Mucosa of descending colon (tissue), 3 donors: Measurements from ENCODE around the gene DCBLD1. TPM values are rescaled to one million over a fixed set of nuclear protein-coding genes. Genes with fewer than 3 reads are reported as not detected.

Source experiments
- ATAC-seq: fragments of 200-7000 bp; cut with Tn5 transposase; one replicate; pipeline ENCODE4 v1.9.1; 2020; ENCODE audit warnings: mild to moderate bottlenecking, moderate library complexity
- DNase-seq, 3 donors: peaks; one replicate each; pipeline ENCODE4 v3.0.0-alpha.2; 2020
- H3K36me3 ChIP-seq: fragments of 200-600 bp; one replicate; pipeline ENCODE4 v1.8.0; 2021; ENCODE audit warnings: low read depth, mild to moderate bottlenecking
- H3K4me1 ChIP-seq: fragments of 200-600 bp; one replicate; pipeline ENCODE4 v1.8.0; 2021; ENCODE audit warnings: low read depth, mild to moderate bottlenecking
- H3K4me3 ChIP-seq: fragments of 200-600 bp; one replicate; pipeline ENCODE4 v1.8.0; 2021; ENCODE audit warnings: mild to moderate bottlenecking
- H3K9me3 ChIP-seq: fragments of 200-600 bp; one replicate; pipeline ENCODE4 v1.8.0; 2021; ENCODE audit warnings: mild to moderate bottlenecking
- intact Hi-C, 2 donors: fragments of 100-400 bp; cut with DNase I in 1 of 2; cut with micrococcal nuclease in 1 of 2; formaldehyde crosslinking; loops; one replicate each; pipeline versions ENCODE4 v1.11.0 to v1.11.1; 2022; cut with DNase I, micrococcal nuclease
- total RNA-seq, 3 donors: library from RNA; stranded (reverse); fragmentation: NEBNext Ultra II Directional in 2 of 3; extraction: Animal tissue kit (Norgen Biotek cat#: 25700) in 2 of 3; gene quantifications; one replicate each; pipeline versions ENCODE4 v1.2.1 to v1.2.4, GENCODE V29; 2021 to 2023
- TF ChIP-seq, protein P1 (sequence below): fragments of 200-600 bp; IDR thresholded peaks from one replicate; pipeline ENCODE4 v1.8.0; 2022; ENCODE audit warnings: antibody characterized with exemption, mild to moderate bottlenecking
- donor health status: DM: no; HTN: no; CAD: no; lungs with moderate emphysema.
- donor health status: DM: no; HTN: no; CAD: no.
- donor health status: DM: no; HTN: yes; CAD: no.

The DCBLD1 gene
- total RNA-seq, 3 donors from 2014 or later = 11.3 to 16.8 (median 11.4) TPM

- Histone ChIP-seq H3K4me1 (peaks cover 28% of the 10 kb centered on the region), H3K9me3 (no peaks in the 10 kb centered on the region), H3K4me3 (no peak overlapping the region), H3K36me3 (no peaks in the 10 kb centered on the region)
- no peak for DNase-seq
- peak; percentile 10 for ATAC-seq
- TF ChIP-seq, protein P1, sequence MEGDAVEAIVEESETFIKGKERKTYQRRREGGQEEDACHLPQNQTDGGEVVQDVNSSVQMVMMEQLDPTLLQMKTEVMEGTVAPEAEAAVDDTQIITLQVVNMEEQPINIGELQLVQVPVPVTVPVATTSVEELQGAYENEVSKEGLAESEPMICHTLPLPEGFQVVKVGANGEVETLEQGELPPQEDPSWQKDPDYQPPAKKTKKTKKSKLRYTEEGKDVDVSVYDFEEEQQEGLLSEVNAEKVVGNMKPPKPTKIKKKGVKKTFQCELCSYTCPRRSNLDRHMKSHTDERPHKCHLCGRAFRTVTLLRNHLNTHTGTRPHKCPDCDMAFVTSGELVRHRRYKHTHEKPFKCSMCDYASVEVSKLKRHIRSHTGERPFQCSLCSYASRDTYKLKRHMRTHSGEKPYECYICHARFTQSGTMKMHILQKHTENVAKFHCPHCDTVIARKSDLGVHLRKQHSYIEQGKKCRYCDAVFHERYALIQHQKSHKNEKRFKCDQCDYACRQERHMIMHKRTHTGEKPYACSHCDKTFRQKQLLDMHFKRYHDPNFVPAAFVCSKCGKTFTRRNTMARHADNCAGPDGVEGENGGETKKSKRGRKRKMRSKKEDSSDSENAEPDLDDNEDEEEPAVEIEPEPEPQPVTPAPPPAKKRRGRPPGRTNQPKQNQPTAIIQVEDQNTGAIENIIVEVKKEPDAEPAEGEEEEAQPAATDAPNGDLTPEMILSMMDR = no peak
- intact Hi-C loops = no loop called here
Measured at GRCh38 chr6:117494694-117495318, 12.3 kb downstream of the DCBLD1 start.

GRCh38 chr6:117495425-117495824, 13.0 kb downstream of the DCBLD1 start:
- Histone ChIP-seq H3K9me3 (no peaks in the 10 kb centered on the region), H3K36me3 (no peaks in the 10 kb centered on the region), H3K4me3 (no peak overlapping the region), H3K4me1 (peaks cover 28% of the 10 kb centered on the region)
- ATAC-seq (no peak), DNase-seq (no peak)
- intact Hi-C loops = no loop called here
- TF ChIP-seq, protein P1 = no peak

- TF ChIP-seq, protein P1 = no peak
- no peak for ATAC-seq
- H3K9me3 ChIP-seq = no peaks in the 10 kb centered on the region
- no peak overlapping the region for H3K4me3 ChIP-seq
- DNase-seq = no peak
- no peaks in the 10 kb centered on the region for H3K36me3 ChIP-seq
- intact Hi-C loops = no loop called here
- peaks cover 28% of the 10 kb centered on the region for H3K4me1 ChIP-seq
Measured at GRCh38 chr6:117495869-117496268, 13.4 kb downstream of the DCBLD1 start.

- intact Hi-C loops = no loop called here
- Histone ChIP-seq H3K4me1 (peaks cover 28% of the 10 kb centered on the region), H3K9me3 (no peaks in the 10 kb centered on the region), H3K4me3 (no peak overlapping the region), H3K36me3 (no peaks in the 10 kb centered on the region)
- ATAC-seq (no peak), DNase-seq (no peak)
- TF ChIP-seq, protein P1 = no peak
Measured at GRCh38 chr6:117496383-117496990, 14.0 kb downstream of the DCBLD1 start.

- no peak overlapping the region for H3K4me3 ChIP-seq
- intact Hi-C loops = no loop called here
- H3K36me3 ChIP-seq = no peaks in the 10 kb centered on the region
- H3K4me1 ChIP-seq = peaks cover 28% of the 10 kb centered on the region
- ATAC-seq = peak; percentile 57
- TF ChIP-seq, protein P1 = no peak
- H3K9me3 ChIP-seq = no peaks in the 10 kb centered on the region
- no peak for DNase-seq
Measured at GRCh38 chr6:117497237-117497636, 14.8 kb downstream of the DCBLD1 start.
